SH-SY5Y (cell line): ENCODE measurements around the gene SCTR.

Experiments used
- GATA2 ChIP-seq: IDR thresholded peaks from 2 replicates; pipeline ENCODE4 v1.6.1; 2011; ENCODE audit warnings: mild to moderate bottlenecking, low read depth, low read length
- GATA3 ChIP-seq: IDR thresholded peaks from 2 replicates; pipeline ENCODE4 v1.6.1; 2011; ENCODE audit warnings: low read depth, mild to moderate bottlenecking, low read length, moderate library complexity

DNA sequence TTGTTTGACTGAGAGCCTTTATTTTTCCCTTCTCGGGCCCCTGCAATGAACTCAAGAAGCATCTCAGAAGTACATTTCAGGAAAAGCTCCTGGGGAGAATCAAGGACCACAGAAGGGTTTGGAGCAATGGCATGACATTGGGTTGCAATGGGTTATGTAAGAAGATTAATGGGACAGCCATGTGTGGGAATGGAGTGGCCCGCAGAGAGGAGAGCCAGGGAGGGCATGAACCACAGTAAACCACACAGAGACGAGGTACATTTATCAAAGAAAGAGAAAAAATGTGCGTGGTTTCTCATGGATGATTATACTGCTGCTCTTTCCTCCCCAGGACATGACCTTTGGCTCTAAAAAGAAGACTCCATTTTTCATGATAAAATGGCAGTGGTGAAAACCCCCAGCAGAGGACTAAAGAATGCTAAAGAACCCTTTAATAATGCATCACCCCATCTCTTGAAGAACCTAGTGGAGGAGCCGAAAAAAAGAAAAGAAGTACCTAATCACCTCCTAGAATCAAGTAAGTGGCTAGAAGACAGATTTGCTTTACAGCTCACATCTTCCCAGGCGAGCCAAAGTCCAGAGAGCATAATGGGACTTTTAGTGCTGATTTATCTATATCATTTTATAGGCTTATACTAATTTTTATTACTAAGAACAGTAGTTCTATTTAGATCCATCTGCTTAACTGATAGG is 21.6 kb upstream of the SCTR start:
- TF ChIP-seq GATA3 (no peak), GATA2 (no peak)
